WTC11 (cell line): ENCODE data around the gene PIGZ. TPM values are rescaled to one million over a fixed set of nuclear protein-coding genes. Genes with fewer than 3 reads are reported as not detected.

ENCODE experiments used
- ATAC-seq: fragments of 200-7000 bp; cut with Tn5 transposase; 2 replicates; pipeline ENCODE4 v1.10.0; 2021; ENCODE audit warnings: mild to moderate bottlenecking, moderate library complexity
- CTCF ChIA-PET: fragments of 300-600 bp; sonication (Branson Sonifier 250); formaldehyde crosslinking; loops from one replicate; lab custom pipeline; 2021; ENCODE audit warnings: antibody characterized with exemption; lab: Charles Lee
- POLR2A ChIA-PET: fragments of 350-600 bp; sonication (Branson Sonifier 250); formaldehyde crosslinking; loops from one replicate; lab custom pipeline; 2021; ENCODE audit warnings: antibody characterized with exemption; lab: Charles Lee
- DNase-seq: peaks from one replicate; pipeline ENCODE4 v3.0.0; 2021; ENCODE audit warnings: low spot score
- H3K27ac Mint-ChIP-seq: 2 replicates; pipeline ENCODE4 v1.8.0; 2021; ENCODE audit warnings: mixed read lengths
- H3K27me3 Mint-ChIP-seq: 2 replicates; pipeline ENCODE4 v1.8.0; 2021; ENCODE audit warnings: low read depth, mild to moderate bottlenecking, moderate library complexity, mixed read lengths
- H3K36me3 Mint-ChIP-seq: 2 replicates; pipeline ENCODE4 v1.8.0; 2021; ENCODE audit warnings: mixed read lengths
- H3K4me1 Mint-ChIP-seq: 2 replicates; pipeline ENCODE4 v1.8.0; 2022; ENCODE audit warnings: mixed read lengths
- H3K4me3 Mint-ChIP-seq: 2 replicates; pipeline ENCODE4 v1.8.0; 2021; ENCODE audit warnings: mild to moderate bottlenecking, moderate library complexity, mixed read lengths
- H3K9me3 Mint-ChIP-seq: 2 replicates; pipeline ENCODE4 v1.8.0; 2021; ENCODE audit warnings: mixed read lengths
- ARID4B ChIP-seq: sonication (generic); formaldehyde crosslinking; IDR thresholded peaks from 2 replicates; pipeline ENCODE4 v1.8.0; 2023; ENCODE audit warnings: missing genetic modification reagents, mild to moderate bottlenecking, borderline replicate concordance
- ATF2 ChIP-seq: sonication (generic); formaldehyde crosslinking; IDR thresholded peaks from 2 replicates; pipeline ENCODE4 v1.8.1; 2022; ENCODE audit warnings: low read depth, missing genetic modification reagents, borderline replicate concordance
- ELF4 ChIP-seq: sonication (generic); formaldehyde crosslinking; IDR thresholded peaks from 2 replicates; pipeline ENCODE4 v1.8.1; 2022; ENCODE audit warnings: low read depth, mild to moderate bottlenecking, moderate library complexity, missing genetic modification reagents
- ERG ChIP-seq: fragments of 250-450 bp; sonication (Bioruptor Pico); IDR thresholded peaks from 2 replicates; pipeline ENCODE4 v1.8.0; 2021; ENCODE audit warnings: mild to moderate bottlenecking
- ESRRA ChIP-seq: sonication (generic); formaldehyde crosslinking; IDR thresholded peaks from 2 replicates; pipeline ENCODE4 v1.8.1; 2022; ENCODE audit warnings: mild to moderate bottlenecking, missing genetic modification reagents, borderline replicate concordance
- GABPB1 ChIP-seq: sonication (generic); formaldehyde crosslinking; IDR thresholded peaks from 2 replicates; pipeline ENCODE4 v1.8.1; 2023; ENCODE audit warnings: mild to moderate bottlenecking, missing genetic modification reagents
- HMGA2 ChIP-seq: fragments of 250-450 bp; sonication (Bioruptor Pico); IDR thresholded peaks from 2 replicates; pipeline ENCODE4 v1.4.0; 2021; ENCODE audit warnings: mild to moderate bottlenecking, moderate library complexity
- HMGXB4 ChIP-seq: sonication (generic); formaldehyde crosslinking; IDR thresholded peaks from 2 replicates; pipeline ENCODE4 v1.8.1; 2023; ENCODE audit warnings: mild to moderate bottlenecking, moderate library complexity, missing genetic modification reagents
- IRF1 ChIP-seq: sonication (generic); formaldehyde crosslinking; IDR thresholded peaks from 2 replicates; pipeline ENCODE4 v1.8.0; 2023; ENCODE audit warnings: missing genetic modification reagents
- JUN ChIP-seq: sonication (generic); formaldehyde crosslinking; IDR thresholded peaks from 2 replicates; pipeline ENCODE4 v1.8.0; 2023; ENCODE audit warnings: mild to moderate bottlenecking, missing genetic modification reagents
- MXD4 ChIP-seq: fragments of 250-450 bp; sonication (Bioruptor Pico); IDR thresholded peaks from 2 replicates; pipeline ENCODE4 v1.8.0; 2021; ENCODE audit warnings: mild to moderate bottlenecking, moderate library complexity, borderline replicate concordance
- NR2C2 ChIP-seq: sonication (generic); formaldehyde crosslinking; IDR thresholded peaks from 2 replicates; pipeline ENCODE4 v1.8.0; 2022; ENCODE audit warnings: mild to moderate bottlenecking, missing genetic modification reagents
- RORB ChIP-seq: fragments of 250-450 bp; sonication (Bioruptor Pico); IDR thresholded peaks from 2 replicates; pipeline ENCODE4 v1.9.0; 2021; ENCODE audit warnings: mild to moderate bottlenecking
- SMAD3 ChIP-seq: sonication (generic); formaldehyde crosslinking; IDR thresholded peaks from 2 replicates; pipeline ENCODE4 v1.8.0; 2022; ENCODE audit warnings: missing genetic modification reagents, mild to moderate bottlenecking, borderline replicate concordance
- SMAD4 ChIP-seq: sonication (generic); formaldehyde crosslinking; IDR thresholded peaks from 2 replicates; pipeline ENCODE4 v1.8.0; 2022; ENCODE audit warnings: mild to moderate bottlenecking, missing genetic modification reagents
- ZNF138 ChIP-seq: sonication (generic); formaldehyde crosslinking; conservative IDR thresholded peaks from 2 replicates; pipeline ENCODE4 v1.8.1; 2022; ENCODE audit warnings: mild to moderate bottlenecking, moderate library complexity, missing genetic modification reagents
- ZNF263 ChIP-seq: sonication (generic); formaldehyde crosslinking; IDR thresholded peaks from 2 replicates; pipeline ENCODE4 v1.8.1; 2022; ENCODE audit warnings: low read depth, mild to moderate bottlenecking, moderate library complexity, missing genetic modification reagents
- ZNF281 ChIP-seq: sonication (generic); formaldehyde crosslinking; IDR thresholded peaks from 2 replicates; pipeline ENCODE4 v1.8.0; 2023; ENCODE audit warnings: mild to moderate bottlenecking, missing genetic modification reagents
- ZNF396 ChIP-seq: fragments of 250-450 bp; sonication (Bioruptor Pico); IDR thresholded peaks from 2 replicates; pipeline ENCODE4 v1.8.0; 2021; ENCODE audit warnings: mild to moderate bottlenecking, moderate library complexity, borderline replicate concordance
- ZNF425 ChIP-seq: fragments of 250-450 bp; sonication (Bioruptor Pico); conservative IDR thresholded peaks from 2 replicates; pipeline ENCODE4 v1.9.0; 2021; ENCODE audit warnings: mild to moderate bottlenecking
- total RNA-seq: library from RNA; stranded (reverse); gene quantifications from 3 replicates; pipeline ENCODE4 v1.2.3, GENCODE V29; 2021

Gene PIGZ
- total RNA-seq, 1 experiment from 2014 or later: 0.37 TPM

- no peak for TF ChIP-seq ZNF138
- TF ChIP-seq NR2C2 (CRISPR knock-in tag): no peak
- TF ChIP-seq MXD4 (CRISPR knock-in tag): no peak
- no peak for TF ChIP-seq ERG (CRISPR knock-in tag)
- TF ChIP-seq, all 79 proteins: peak for 0
These were observed 42.1 kb upstream of the PIGZ start (continued) for GRCh38 chr3:197010556-197011351.

- H3K4me3 Mint-ChIP-seq: no peak overlapping the region
- peaks cover 11% of the 10 kb centered on the region for H3K27me3 Mint-ChIP-seq
- no peak for ATAC-seq
- peaks cover under 1% of the 10 kb centered on the region for H3K4me1 Mint-ChIP-seq
- no peaks in the 10 kb centered on the region for H3K9me3 Mint-ChIP-seq
- TF ChIP-seq HMGXB4 (CRISPR knock-in tag): no peak
- no peak for TF ChIP-seq IRF1 (CRISPR knock-in tag)
- no peak for TF ChIP-seq ZNF425 (CRISPR knock-in tag)
- no peak for TF ChIP-seq ZNF263 (CRISPR knock-in tag)
- no peak for TF ChIP-seq ATF2
- no peak for TF ChIP-seq JUN (CRISPR knock-in tag)
- TF ChIP-seq SMAD3 (CRISPR knock-in tag): no peak
- no peak for TF ChIP-seq ARID4B
- no peak for TF ChIP-seq ZNF281 (CRISPR knock-in tag)
- no peak for TF ChIP-seq ZNF396 (CRISPR knock-in tag)
- TF ChIP-seq ESRRA (CRISPR knock-in tag): no peak
- TF ChIP-seq SMAD4 (CRISPR knock-in tag): no peak
- TF ChIP-seq GABPB1: no peak
- no peak for TF ChIP-seq HMGA2 (CRISPR knock-in tag)
- no peak for TF ChIP-seq ELF4 (CRISPR knock-in tag)
- TF ChIP-seq RORB (CRISPR knock-in tag): no peak
- TF ChIP-seq, all 79 proteins: peak for 0
- DNase-seq: no peak
- Mint-ChIP-seq H3K27ac (no peak overlapping the region), H3K36me3 (no peaks in the 10 kb centered on the region)
- ChIA-PET POLR2A (no interaction called here), CTCF (interaction anchor here (1.1 kb wide), 1 partner anchor 20 kb away, joined by 4 read pairs; the partner anchor contains the start of gene MELTF)
These were observed 40.9 kb upstream of the PIGZ start for GRCh38 chr3:197009532-197010019.
